Esophagus squamous epithelium (tissue), 4 donors: ENCODE measurements around the gene ZNF267.

ENCODE experiments used
- CTCF ChIP-seq, 6 experiments: fragments of 450-650 bp in 4 of 6; fragments of 200-600 bp in 2 of 6; sonication (generic) in 2 of 6; IDR thresholded peaks; one replicate each; pipeline ENCODE4 v1.5.1; 2016 to 2019; ENCODE audit warnings: antibody characterized with exemption in 6 of 6, mild to moderate bottlenecking in 4 of 6, moderate library complexity in 4 of 6
- POLR2A ChIP-seq, 4 donors: fragments of 450-650 bp; IDR thresholded peaks; one replicate each; pipeline ENCODE4 v1.6.1; 2017; ENCODE audit warnings: antibody characterized with exemption in 4 of 4, mild to moderate bottlenecking in 4 of 4, moderate library complexity in 3 of 4

DNA sequence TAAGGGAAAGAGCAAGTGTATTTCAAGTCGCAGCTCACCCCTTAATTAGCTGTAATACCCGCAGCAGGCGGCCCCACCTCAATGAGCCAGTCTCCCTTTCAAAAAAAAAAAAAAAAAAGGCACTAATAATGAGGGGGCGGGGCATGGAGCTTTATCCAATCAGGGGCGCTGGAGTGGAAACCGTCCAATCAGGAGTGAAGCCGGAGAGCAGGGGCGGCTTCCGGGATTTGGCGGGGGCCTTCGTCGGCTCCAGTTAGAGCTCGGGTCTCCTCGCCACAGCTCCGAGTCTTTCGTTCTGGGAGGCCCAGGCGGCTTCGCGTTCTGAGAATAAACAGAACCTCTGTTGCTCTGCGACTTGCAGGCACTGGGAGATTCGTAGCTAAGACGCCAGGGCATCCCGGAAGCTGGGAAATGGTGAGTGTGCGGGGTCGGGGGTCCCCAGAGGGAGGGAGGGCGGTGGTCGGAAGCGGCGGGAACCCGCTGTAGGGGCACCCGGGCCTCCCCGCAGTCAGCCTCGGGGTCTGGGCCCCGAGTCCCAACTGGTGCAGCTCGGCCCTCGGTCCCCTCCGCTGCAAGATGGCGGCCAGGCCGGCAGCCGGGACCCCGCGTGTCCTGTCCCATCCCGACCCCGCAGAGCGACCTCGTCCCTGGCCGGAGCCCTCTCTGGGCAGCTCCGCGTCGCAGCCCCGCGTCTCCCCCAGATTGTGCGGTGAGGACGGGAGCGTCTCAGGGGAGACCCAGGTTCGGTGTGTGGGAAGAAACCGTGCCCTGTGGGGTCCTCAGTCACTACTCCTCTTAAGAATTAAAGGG, at the start of gene ZNF267:
- no peak for TF ChIP-seq CTCF (IDR thresholded peaks at IDR 0.05)
- peak in 3 of 4 donors; percentile 47 to 93 (median 78) for TF ChIP-seq POLR2A (IDR thresholded peaks at IDR 0.05)
